Right lobe of liver (tissue), 6 donors: ENCODE results near the gene GIMAP7. TPM values are rescaled to one million over a fixed set of nuclear protein-coding genes. Genes with fewer than 3 reads are reported as not detected.
"Not testable (repeated sequence)": the region's sequence is repeated elsewhere in the genome, so short reads cannot be mapped to it uniquely, and the experiment has no call there.

Experiments
- ATAC-seq, 4 donors: fragments of 200-7000 bp; cut with Tn5 transposase; one replicate each; pipeline ENCODE4 v1.9.1; 2020; ENCODE audit warnings: mild to moderate bottlenecking in 4 of 4, moderate library complexity in 4 of 4
- DNase-seq, 3 donors: peaks; one replicate each; pipeline ENCODE4 v3.0.0-alpha.2; 2020
- H3K27ac ChIP-seq, 3 donors: fragments of 200-600 bp; one replicate each; pipeline ENCODE4 v1.8.0; 2022
- H3K27me3 ChIP-seq, 2 donors: fragments of 200-600 bp; one replicate each; pipeline ENCODE4 v1.8.0; 2022
- H3K36me3 ChIP-seq, 4 donors: fragments of 200-600 bp; sonication (generic) in 1 of 4; one replicate each; pipeline versions ENCODE4 v1.5.1 to v1.8.0; 2017 to 2022; ENCODE audit warnings: control low read depth in 1 of 4
- H3K4me1 ChIP-seq, 4 donors: fragments of 200-600 bp; sonication (generic) in 1 of 4; one replicate each; pipeline versions ENCODE4 v1.5.1 to v1.8.0; 2017 to 2022; ENCODE audit warnings: control low read depth in 1 of 4
- H3K4me3 ChIP-seq, 3 donors: fragments of 200-600 bp; one replicate each; pipeline ENCODE4 v1.8.0; 2022
- H3K9me3 ChIP-seq, 4 donors: fragments of 200-600 bp; sonication (generic) in 1 of 4; one replicate each; pipeline versions ENCODE4 v1.5.1 to v1.8.0; 2017 to 2022; ENCODE audit warnings: control low read depth in 1 of 4
- POLR2A ChIP-seq: fragments of 450-650 bp; IDR thresholded peaks from one replicate; pipeline ENCODE4 v1.6.1; 2017; ENCODE audit warnings: antibody characterized with exemption, mild to moderate bottlenecking
- WGBS: methylation state at CpG from one replicate; pipeline ENCODE4 v1.1.6; 2018; ENCODE audit warnings: low coverage, low lambda C conversion rate; ENCODE audit not compliant: insufficient coverage; ENCODE audit errors: missing lambda C conversion rate; 5-methylcytosine and 5-hydroxymethylcytosine counted together
- intact Hi-C, 2 donors: fragments of 100-400 bp; cut with DNase I; formaldehyde crosslinking; loops; one replicate each; pipeline versions ENCODE4 v1.11.2 to v1.14.1; 2022
- total RNA-seq, 6 experiments: library from RNA; depleted of rRNA in 2 of 6; stranded (reverse); fragments of >200 nt in 2 of 6; fragmentation: NEBNext Ultra II Directional in 3 of 6; extraction: Animal tissue kit (Norgen Biotek cat#: 25700) in 3 of 6; gene quantifications; one replicate each; pipeline versions ENCODE4 v1.1.0 to v1.2.4, GENCODE V29; 2016 to 2023
- TF ChIP-seq, protein P1 (sequence below), 4 donors: fragments of 200-600 bp in 3 of 4; fragments of 450-650 bp in 1 of 4; IDR thresholded peaks; one replicate each; pipeline versions ENCODE4 v1.5.1 to v1.8.0; 2016 to 2022; ENCODE audit warnings: antibody characterized with exemption in 4 of 4, mild to moderate bottlenecking in 2 of 4
- donor health status: DM: no; HTN: yes; CAD: no.
- donor health status: DM: no; HTN: no; CAD: no.
- donor health status: DM: no; HTN: no; CAD: no.
- donor health status: DM: no; HTN: yes; CAD: no.
- donor health status: DM: no; HTN: yes; CAD: no.

GIMAP7 gene
- total RNA-seq, 6 experiments from 2014 or later, result 2.6 to 9.1 (median 6.0) TPM

GRCh38 chr7:150487625-150488024 lies 27.0 kb upstream of the GIMAP7 start:
- no peak overlapping the region for H3K4me3 ChIP-seq
- H3K36me3 ChIP-seq, result no peaks in the 10 kb centered on the region
- intact Hi-C loops, result no loop called here
- WGBS, result 70% methylated on average over 2 of the region's 2 CpGs
- no peak overlapping the region for H3K27ac ChIP-seq
- no peaks in the 10 kb centered on the region for H3K27me3 ChIP-seq
- H3K4me1 ChIP-seq, result no peaks in the 10 kb centered on the region
- no peaks in the 10 kb centered on the region for H3K9me3 ChIP-seq
- DNase-seq (no peak), ATAC-seq (no peak)
- TF ChIP-seq, protein P1, sequence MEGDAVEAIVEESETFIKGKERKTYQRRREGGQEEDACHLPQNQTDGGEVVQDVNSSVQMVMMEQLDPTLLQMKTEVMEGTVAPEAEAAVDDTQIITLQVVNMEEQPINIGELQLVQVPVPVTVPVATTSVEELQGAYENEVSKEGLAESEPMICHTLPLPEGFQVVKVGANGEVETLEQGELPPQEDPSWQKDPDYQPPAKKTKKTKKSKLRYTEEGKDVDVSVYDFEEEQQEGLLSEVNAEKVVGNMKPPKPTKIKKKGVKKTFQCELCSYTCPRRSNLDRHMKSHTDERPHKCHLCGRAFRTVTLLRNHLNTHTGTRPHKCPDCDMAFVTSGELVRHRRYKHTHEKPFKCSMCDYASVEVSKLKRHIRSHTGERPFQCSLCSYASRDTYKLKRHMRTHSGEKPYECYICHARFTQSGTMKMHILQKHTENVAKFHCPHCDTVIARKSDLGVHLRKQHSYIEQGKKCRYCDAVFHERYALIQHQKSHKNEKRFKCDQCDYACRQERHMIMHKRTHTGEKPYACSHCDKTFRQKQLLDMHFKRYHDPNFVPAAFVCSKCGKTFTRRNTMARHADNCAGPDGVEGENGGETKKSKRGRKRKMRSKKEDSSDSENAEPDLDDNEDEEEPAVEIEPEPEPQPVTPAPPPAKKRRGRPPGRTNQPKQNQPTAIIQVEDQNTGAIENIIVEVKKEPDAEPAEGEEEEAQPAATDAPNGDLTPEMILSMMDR (IDR thresholded peaks at IDR 0.05), result no peak
- no peak for TF ChIP-seq POLR2A

DNA sequence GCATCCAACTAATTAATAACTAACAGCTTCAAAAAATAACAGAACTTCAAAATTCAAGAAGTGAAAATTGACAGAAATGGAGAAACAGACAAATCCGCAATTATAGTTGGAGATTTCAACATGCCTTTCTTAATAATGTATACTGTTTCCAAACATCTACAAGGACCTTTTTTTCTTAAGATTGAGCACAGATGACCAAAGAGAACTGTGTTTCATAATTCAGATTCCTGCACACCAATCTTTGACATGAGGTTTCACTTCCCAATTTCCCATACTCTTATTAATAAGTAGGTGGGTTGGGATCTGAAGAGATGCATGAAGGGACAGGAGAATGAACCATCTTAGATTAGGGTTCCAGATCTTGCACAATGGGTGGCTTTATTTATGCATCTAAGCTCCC lies 24.9 kb upstream of the GIMAP7 start:
- Histone ChIP-seq H3K27ac (no peak overlapping the region), H3K36me3 (no peaks in the 10 kb centered on the region), H3K4me3 (no peak overlapping the region), H3K27me3 (no peaks in the 10 kb centered on the region), H3K9me3 (no peaks in the 10 kb centered on the region), H3K4me1 (no peaks in the 10 kb centered on the region)
- DNase-seq (no peak), ATAC-seq (peak in 3 of 4 donors; percentile 33 to 45 (median 36))
- intact Hi-C loops, result no loop called here
- TF ChIP-seq POLR2A, result no peak
- TF ChIP-seq, protein P1 (IDR thresholded peaks at IDR 0.05), result no peak
- 62% methylated on average over 1 of the region's 1 CpG for WGBS

GRCh38 chr7:150493442-150493841 lies 21.2 kb upstream of the GIMAP7 start:
- WGBS, result 0% methylated on average over 1 of the region's 3 CpGs

DNA sequence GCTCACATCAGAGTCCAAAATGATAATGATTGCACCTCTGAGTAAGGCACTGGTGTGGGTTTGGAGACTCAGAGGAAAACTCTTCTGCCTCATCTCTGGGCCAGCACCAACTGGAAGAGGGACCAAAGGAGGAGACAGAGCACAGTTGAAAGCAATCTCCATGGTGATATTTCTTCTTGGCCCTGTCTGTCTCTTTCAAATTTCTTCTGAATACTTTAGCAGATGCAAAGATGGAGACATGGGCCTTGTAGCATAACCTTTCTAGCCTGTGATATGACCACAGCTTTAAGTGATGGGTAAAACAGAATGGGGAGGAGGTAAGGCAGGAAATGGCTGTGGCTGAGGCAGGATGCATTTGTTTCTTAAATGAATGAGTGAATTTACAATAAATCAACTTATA lies 12.2 kb upstream of the GIMAP7 start:
- peak in 1 of 4 donors; percentile 21 for ATAC-seq

More at GRCh38 chr7:150493442-150493841, 21.2 kb upstream of the GIMAP7 start:
- H3K4me1 ChIP-seq, H3K9me3 ChIP-seq, H3K27me3 ChIP-seq, H3K27ac ChIP-seq, H3K36me3 ChIP-seq, H3K4me3 ChIP-seq, ATAC-seq, DNase-seq, intact Hi-C loops: not testable (repeated sequence)

GRCh38 chr7:150503155-150503554 lies 11.5 kb upstream of the GIMAP7 start:
- intact Hi-C loops, result no loop called here
- H3K4me3 ChIP-seq, result no peak overlapping the region
- no peaks in the 10 kb centered on the region for H3K36me3 ChIP-seq
- H3K27ac ChIP-seq, result no peak overlapping the region
- H3K4me1 ChIP-seq, result no peaks in the 10 kb centered on the region
- H3K9me3 ChIP-seq, result no peaks in the 10 kb centered on the region
- 63% methylated on average over 4 of the region's 4 CpGs for WGBS
- ATAC-seq (no peak), DNase-seq (no peak)
- no peaks in the 10 kb centered on the region for H3K27me3 ChIP-seq
- TF ChIP-seq, protein P1 (IDR thresholded peaks at IDR 0.05), result no peak
- TF ChIP-seq POLR2A, result no peak

More for the DNA sequence above, 12.2 kb upstream of the GIMAP7 start:
- H3K9me3 ChIP-seq, result no peaks in the 10 kb centered on the region
- TF ChIP-seq, protein P1 (IDR thresholded peaks at IDR 0.05), result no peak
- no peak for TF ChIP-seq POLR2A
- DNase-seq, result no peak
- H3K4me3 ChIP-seq, result no peak overlapping the region
- intact Hi-C loops, result no loop called here
- H3K4me1 ChIP-seq, result no peaks in the 10 kb centered on the region
- no peaks in the 10 kb centered on the region for H3K27me3 ChIP-seq
- no peaks in the 10 kb centered on the region for H3K36me3 ChIP-seq
- H3K27ac ChIP-seq, result no peak overlapping the region
